ENCODE data around the gene RFTN1.

- TF ChIP-seq EZH2 (IDR thresholded peaks at IDR 0.05; ENCODE audit: borderline replicate concordance, low read depth, low read length, severe bottlenecking) (no peak), POLR2AphosphoS5 (IDR thresholded peaks at IDR 0.05; ENCODE audit: insufficient read depth, low read depth, low read length) (no peak), CTCF (IDR thresholded peaks at IDR 0.05; ENCODE audit: extremely low read depth in 1 of 2, insufficient read depth in 1 of 2, low read depth in 1 of 2, low read length in 2 of 2) (no peak)
Measured at GRCh38 chr3:16500093-16500492, 13.4 kb downstream of the RFTN1 start.
